Measurements from ENCODE around the gene SCYL2. TPM values are rescaled to one million over a fixed set of nuclear protein-coding genes. Genes with fewer than 3 reads are reported as not detected.

The SCYL2 gene
- total RNA-seq, 4 donors from 2014 or later: 28.9 to 44.9 (median 33.3) TPM

- in situ Hi-C loops (cut with MboI; ENCODE audit: low sequenced_read_pairs in 4 of 4): no loop called here
- Histone ChIP-seq H3K4me3 (no peak overlapping the region), H3K9me3 (no peaks in the 10 kb centered on the region), H3K4me1 (no peaks in the 10 kb centered on the region), H3K36me3 (no peaks in the 10 kb centered on the region), H3K27ac (no peak overlapping the region), H3K27me3 (no peaks in the 10 kb centered on the region)
- DNase-seq (no peak), ATAC-seq (no peak)
- TF ChIP-seq POLR2A (IDR thresholded peaks at IDR 0.05) (no peak), CTCF (IDR thresholded peaks at IDR 0.05 in 4 of 5, conservative IDR thresholded peaks at IDR 0.05 in 1 of 5) (no peak)
- intact Hi-C loops (cut with DNase I; ENCODE audit: low total_unique reads): no loop called here
Measured at GRCh38 chr12:100388382-100388781, 121.4 kb downstream of the SCYL2 start.

Other genes with a start within 250 kb of the SCYL2 start
- gene BLTP3B, start 124.3 kb upstream of the SCYL2 start, total RNA-seq: 10 to 100 TPM; 33.6 to 71.3 (median 42.5) TPM
- 10 to 100 TPM in 3 of 4 donors, 1 to 10 TPM in 1; 8.4 to 19.2 (median 16.6) TPM for gene ACTR6, start 66.4 kb upstream of the SCYL2 start, total RNA-seq
- gene DEPDC4, start 98 bp upstream of the SCYL2 start, total RNA-seq: not detected
- under 1 TPM in 1 of 4 donors, not detected in 3; 0.31 TPM for gene SLC17A8, start 89.9 kb downstream of the SCYL2 start, total RNA-seq
- gene NR1H4, start 206.7 kb downstream of the SCYL2 start, total RNA-seq: under 1 TPM in 1 of 4 donors, not detected in 3; 0.20 TPM

All from gastrocnemius medialis (tissue), 4 donors.